ENCODE data around the gene SUN2. TPM values are rescaled to one million over a fixed set of nuclear protein-coding genes. Genes with fewer than 3 reads are reported as not detected.
A peak's percentile ranks its signal among the peaks of the same experiment; 100 is the strongest.

Gene SUN2
- total RNA-seq, 4 donors from 2014 or later: 94.2 to 307 (median 191) TPM

GRCh38 chr22:38724926-38725571, 30.7 kb downstream of the SUN2 start:
- 71 to 76% methylated on average over 3 of the region's 3 CpGs for WGBS, 2 donors
- DNase-seq: no peak
- Histone ChIP-seq H3K9me3 (no peaks in the 10 kb centered on the region), H3K27me3 (no peaks in the 10 kb centered on the region), H3K27ac (no peak overlapping the region), H3K4me1 (no peaks in the 10 kb centered on the region), H3K4me3 (no peak overlapping the region), H3K36me3 (peaks cover 44 to 100% (median 62%) of the 10 kb centered on the region in 3 donors)
- no peak for TF ChIP-seq POLR2A (IDR thresholded peaks at IDR 0.05)
- TF ChIP-seq, protein P1, sequence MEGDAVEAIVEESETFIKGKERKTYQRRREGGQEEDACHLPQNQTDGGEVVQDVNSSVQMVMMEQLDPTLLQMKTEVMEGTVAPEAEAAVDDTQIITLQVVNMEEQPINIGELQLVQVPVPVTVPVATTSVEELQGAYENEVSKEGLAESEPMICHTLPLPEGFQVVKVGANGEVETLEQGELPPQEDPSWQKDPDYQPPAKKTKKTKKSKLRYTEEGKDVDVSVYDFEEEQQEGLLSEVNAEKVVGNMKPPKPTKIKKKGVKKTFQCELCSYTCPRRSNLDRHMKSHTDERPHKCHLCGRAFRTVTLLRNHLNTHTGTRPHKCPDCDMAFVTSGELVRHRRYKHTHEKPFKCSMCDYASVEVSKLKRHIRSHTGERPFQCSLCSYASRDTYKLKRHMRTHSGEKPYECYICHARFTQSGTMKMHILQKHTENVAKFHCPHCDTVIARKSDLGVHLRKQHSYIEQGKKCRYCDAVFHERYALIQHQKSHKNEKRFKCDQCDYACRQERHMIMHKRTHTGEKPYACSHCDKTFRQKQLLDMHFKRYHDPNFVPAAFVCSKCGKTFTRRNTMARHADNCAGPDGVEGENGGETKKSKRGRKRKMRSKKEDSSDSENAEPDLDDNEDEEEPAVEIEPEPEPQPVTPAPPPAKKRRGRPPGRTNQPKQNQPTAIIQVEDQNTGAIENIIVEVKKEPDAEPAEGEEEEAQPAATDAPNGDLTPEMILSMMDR (IDR thresholded peaks at IDR 0.05): peak in 5 of 6 experiments; percentile 10 to 54 (median 31)
- intact Hi-C loops (cut with DNase I): no loop called here

GRCh38 chr22:38724176-38724575, 31.6 kb downstream of the SUN2 start:
- H3K27me3 ChIP-seq: no peaks in the 10 kb centered on the region
- H3K4me3 ChIP-seq: no peak overlapping the region
- intact Hi-C loops (cut with DNase I): no loop called here
- H3K4me1 ChIP-seq: peaks cover 0 to 4% (median 4%) of the 10 kb centered on the region in 3 donors
- no peaks in the 10 kb centered on the region for H3K9me3 ChIP-seq
- no peak overlapping the region for H3K27ac ChIP-seq
- DNase-seq: no peak
- WGBS, 2 donors: 90 to 94% methylated on average over 3 to 4 of the region's 7 CpGs
- H3K36me3 ChIP-seq: peaks cover 36 to 99% (median 55%) of the 10 kb centered on the region in 3 donors
- TF ChIP-seq, protein P1 (IDR thresholded peaks at IDR 0.05): no peak
- TF ChIP-seq POLR2A (IDR thresholded peaks at IDR 0.05): no peak

DNA sequence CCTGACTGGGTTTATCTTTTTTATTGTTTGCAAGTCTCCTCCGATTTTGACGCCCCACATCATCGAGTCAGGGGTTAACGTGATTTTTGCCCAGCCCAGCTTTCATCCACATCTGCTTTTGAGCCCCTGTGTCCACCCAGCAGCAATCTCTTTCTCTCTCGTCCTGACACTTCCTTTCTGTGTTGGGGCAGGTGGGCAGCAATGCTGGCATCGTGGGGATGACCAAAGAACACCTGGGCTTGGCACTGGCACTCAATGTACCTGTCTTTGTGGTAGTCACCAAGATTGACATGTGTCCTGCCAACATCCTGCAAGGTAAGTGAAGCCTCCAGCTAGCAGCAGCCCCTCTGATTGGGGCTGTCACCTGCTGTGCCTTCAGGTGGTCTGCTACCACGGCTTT, 34.2 kb downstream of the SUN2 start:
- intact Hi-C loops (cut with DNase I): no loop called here
- 91 to 92% methylated on average over 6 to 7 of the region's 7 CpGs for WGBS, 2 donors
- no peak overlapping the region for H3K27ac ChIP-seq
- TF ChIP-seq, protein P1 (IDR thresholded peaks at IDR 0.05): no peak
- no peak for TF ChIP-seq POLR2A (IDR thresholded peaks at IDR 0.05)
- H3K4me3 ChIP-seq: no peak overlapping the region
- H3K4me1 ChIP-seq: peaks cover 4 to 28% (median 28%) of the 10 kb centered on the region in 3 donors
- no peaks in the 10 kb centered on the region for H3K27me3 ChIP-seq
- no peak for DNase-seq
- no peaks in the 10 kb centered on the region for H3K9me3 ChIP-seq
- H3K36me3 ChIP-seq: peaks cover 14 to 93% (median 35%) of the 10 kb centered on the region in 3 donors

- WGBS, 2 donors: 80 to 92% methylated on average over 3 of the region's 3 CpGs
- no peaks in the 10 kb centered on the region for H3K27me3 ChIP-seq
- H3K27ac ChIP-seq: no peak overlapping the region
- no peak for DNase-seq
- H3K9me3 ChIP-seq: no peaks in the 10 kb centered on the region
- intact Hi-C loops (cut with DNase I): no loop called here
- H3K36me3 ChIP-seq: peaks cover 2 to 93% (median 30%) of the 10 kb centered on the region in 3 donors
- H3K4me1 ChIP-seq: peaks cover 4 to 35% (median 30%) of the 10 kb centered on the region in 3 donors
- no peak for TF ChIP-seq POLR2A (IDR thresholded peaks at IDR 0.05)
- TF ChIP-seq, protein P1 (IDR thresholded peaks at IDR 0.05): no peak
- H3K4me3 ChIP-seq: no peak overlapping the region
These were observed 35.4 kb downstream of the SUN2 start for GRCh38 chr22:38720350-38720749.

DNA sequence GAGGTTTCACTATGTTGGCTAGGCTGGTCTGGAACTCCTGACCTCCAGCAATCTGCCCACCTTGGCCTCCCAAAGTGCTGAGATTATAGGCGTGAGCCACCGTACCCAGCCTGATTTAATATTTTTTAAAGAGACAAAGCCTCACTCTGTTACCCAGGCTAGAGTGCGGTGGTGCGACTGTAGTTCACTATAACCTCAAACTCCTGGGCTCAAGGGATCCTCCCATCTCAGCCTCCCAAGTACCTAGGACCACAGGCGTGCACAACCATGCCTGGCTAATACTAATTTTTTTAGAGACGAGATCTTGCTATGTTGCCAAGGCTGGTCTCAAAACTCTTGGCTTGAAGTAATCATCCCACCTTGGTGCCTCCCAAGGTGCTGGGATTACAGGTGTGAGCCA, 36.6 kb downstream of the SUN2 start:
- intact Hi-C loops (cut with DNase I): no loop called here
- Histone ChIP-seq H3K36me3 (peaks cover 0 to 84% (median 21%) of the 10 kb centered on the region in 3 donors), H3K27me3 (no peaks in the 10 kb centered on the region), H3K9me3 (no peaks in the 10 kb centered on the region), H3K4me3 (no peak overlapping the region), H3K4me1 (peaks cover 4 to 45% (median 30%) of the 10 kb centered on the region in 3 donors), H3K27ac (peak overlapping the region; percentile 15 to 72 (median 58))
- TF ChIP-seq POLR2A (IDR thresholded peaks at IDR 0.05): no peak
- no peak for DNase-seq
- WGBS, 2 donors: 90 to 93% methylated on average over 6 of the region's 6 CpGs

Data from esophagus squamous epithelium (tissue), 5 donors.